AG10803 (cell line): ENCODE data around the gene TMEM18.

Source experiments
- DNase-seq: peaks from one replicate; pipeline ENCODE4 v3.0.0; 2010; ENCODE audit warnings: low read depth
- H3K4me3 ChIP-seq: 2 replicates; pipeline ENCODE4 v1.5.1; 2011; ENCODE audit warnings: mild to moderate bottlenecking, low read length, control low read depth
- TF ChIP-seq, protein P1 (sequence below): conservative IDR thresholded peaks from 2 replicates; pipeline ENCODE4 v1.5.1; 2011; ENCODE audit warnings: mild to moderate bottlenecking, low read length, control low read depth, inconsistent platforms

The TMEM18 gene

DNA sequence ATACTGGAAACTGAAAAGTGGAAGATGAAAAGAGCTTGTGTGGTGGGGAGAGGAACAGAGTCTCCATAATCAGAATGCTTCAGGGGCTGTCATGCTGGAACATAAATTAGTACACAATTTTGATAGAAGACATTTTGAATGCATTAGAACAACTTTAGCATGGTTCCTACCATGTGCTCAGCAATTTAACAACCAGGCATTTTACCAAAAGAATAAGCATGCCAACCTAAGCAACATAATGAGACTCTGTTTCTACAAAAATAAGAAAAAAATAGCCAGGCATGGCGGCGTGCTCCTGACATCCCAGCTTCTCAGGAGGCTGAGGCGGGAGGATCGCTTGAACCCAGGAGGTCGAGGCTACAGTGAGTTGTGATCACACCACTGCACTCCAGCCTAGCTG lies 40.5 kb upstream of the TMEM18 start:
- no peak overlapping the region for H3K4me3 ChIP-seq
- no peak for DNase-seq
- TF ChIP-seq, protein P1, sequence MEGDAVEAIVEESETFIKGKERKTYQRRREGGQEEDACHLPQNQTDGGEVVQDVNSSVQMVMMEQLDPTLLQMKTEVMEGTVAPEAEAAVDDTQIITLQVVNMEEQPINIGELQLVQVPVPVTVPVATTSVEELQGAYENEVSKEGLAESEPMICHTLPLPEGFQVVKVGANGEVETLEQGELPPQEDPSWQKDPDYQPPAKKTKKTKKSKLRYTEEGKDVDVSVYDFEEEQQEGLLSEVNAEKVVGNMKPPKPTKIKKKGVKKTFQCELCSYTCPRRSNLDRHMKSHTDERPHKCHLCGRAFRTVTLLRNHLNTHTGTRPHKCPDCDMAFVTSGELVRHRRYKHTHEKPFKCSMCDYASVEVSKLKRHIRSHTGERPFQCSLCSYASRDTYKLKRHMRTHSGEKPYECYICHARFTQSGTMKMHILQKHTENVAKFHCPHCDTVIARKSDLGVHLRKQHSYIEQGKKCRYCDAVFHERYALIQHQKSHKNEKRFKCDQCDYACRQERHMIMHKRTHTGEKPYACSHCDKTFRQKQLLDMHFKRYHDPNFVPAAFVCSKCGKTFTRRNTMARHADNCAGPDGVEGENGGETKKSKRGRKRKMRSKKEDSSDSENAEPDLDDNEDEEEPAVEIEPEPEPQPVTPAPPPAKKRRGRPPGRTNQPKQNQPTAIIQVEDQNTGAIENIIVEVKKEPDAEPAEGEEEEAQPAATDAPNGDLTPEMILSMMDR, result no peak

DNA sequence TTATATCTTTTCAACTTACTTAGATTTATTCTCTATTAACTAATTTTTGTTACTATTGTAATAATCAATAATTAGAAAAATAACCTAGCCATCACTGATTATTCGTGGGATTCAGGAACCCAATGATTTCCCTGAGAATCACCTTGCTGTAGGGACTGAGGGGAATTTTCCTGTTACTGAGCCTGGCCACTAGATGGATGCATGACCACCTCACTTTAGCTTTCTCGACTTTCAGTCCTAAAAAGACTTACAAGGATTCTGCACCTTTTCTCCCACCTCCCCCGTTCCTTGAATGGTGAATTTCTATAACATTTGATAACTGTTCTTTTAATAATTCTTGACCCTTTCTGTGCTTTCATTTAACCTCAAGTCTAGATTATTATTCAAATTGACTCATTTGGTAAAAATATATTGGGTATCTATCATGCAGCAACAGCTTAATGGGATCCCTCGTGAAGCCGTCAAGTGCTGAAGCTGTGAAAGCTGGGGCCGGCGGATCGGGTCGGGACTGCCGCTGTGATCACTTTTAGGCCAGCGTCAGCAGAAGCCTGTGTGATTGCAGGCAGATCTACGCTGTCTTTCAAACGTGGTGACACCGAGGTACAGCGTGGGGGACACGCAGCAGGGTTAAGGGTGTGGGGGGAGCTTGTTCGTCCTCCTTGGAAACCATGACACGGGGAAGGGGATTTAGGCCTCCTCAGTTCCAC lies 38.8 kb upstream of the TMEM18 start:
- no peak overlapping the region for H3K4me3 ChIP-seq
- DNase-seq, result no peak
- TF ChIP-seq, protein P1, result peak; percentile 55

DNA sequence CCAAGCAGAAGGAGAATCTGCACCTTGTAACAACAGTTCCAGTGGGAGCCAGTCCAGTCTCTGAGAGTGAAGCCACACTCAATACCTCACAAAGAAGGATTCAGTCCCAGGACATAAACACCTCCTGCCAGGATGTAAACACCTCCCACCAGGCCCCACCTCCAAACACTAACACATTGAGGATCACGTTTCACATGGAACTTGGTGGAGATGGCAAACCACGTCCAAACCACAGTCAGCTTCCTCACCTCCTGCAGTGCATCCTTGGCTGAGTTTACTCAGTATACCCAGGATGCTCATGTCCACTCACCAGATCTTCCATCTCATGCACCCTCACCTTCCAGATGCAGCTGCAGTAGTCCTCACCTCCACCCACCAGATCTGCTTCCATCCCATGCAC lies 37.8 kb upstream of the TMEM18 start:
- no peak overlapping the region for H3K4me3 ChIP-seq
- no peak for DNase-seq
- TF ChIP-seq, protein P1, result no peak

DNA sequence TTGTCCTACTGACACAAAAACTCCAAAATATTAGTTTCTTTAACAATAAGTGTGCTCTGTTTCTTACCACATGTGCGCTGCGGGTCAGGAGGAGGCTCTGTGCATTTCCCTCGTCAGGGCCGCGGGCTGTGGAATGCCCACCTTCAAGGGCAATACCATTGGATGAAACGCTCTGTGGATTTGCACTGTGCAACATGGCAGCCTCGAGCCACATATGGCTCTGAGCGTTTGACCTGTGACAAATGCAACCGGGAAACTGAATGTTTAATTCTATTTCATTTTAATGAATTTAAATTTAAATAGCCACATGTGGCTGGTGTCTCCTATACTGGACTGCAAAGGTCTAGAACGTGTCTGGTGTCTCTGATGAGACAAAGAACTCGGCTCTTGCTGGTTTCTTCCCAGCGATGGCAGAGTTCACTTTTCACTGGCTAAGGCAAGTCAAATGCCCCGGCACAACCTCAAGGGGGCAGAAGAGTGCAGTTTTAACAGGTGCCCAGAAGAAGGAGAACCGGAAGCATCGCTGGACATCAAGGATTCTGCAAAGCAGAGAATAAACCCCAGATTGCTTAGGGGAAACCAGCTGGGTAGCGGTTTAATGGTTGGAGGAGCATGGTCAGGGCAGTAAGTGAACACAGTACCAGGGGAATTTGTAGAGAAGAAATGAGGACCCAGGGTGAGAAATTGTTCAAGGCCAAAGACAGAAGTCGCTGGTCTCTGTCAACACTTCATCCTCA lies 37.0 kb upstream of the TMEM18 start:
- DNase-seq, result peak; percentile 48
- no peak overlapping the region for H3K4me3 ChIP-seq
- TF ChIP-seq, protein P1, result peak; percentile 77

DNA sequence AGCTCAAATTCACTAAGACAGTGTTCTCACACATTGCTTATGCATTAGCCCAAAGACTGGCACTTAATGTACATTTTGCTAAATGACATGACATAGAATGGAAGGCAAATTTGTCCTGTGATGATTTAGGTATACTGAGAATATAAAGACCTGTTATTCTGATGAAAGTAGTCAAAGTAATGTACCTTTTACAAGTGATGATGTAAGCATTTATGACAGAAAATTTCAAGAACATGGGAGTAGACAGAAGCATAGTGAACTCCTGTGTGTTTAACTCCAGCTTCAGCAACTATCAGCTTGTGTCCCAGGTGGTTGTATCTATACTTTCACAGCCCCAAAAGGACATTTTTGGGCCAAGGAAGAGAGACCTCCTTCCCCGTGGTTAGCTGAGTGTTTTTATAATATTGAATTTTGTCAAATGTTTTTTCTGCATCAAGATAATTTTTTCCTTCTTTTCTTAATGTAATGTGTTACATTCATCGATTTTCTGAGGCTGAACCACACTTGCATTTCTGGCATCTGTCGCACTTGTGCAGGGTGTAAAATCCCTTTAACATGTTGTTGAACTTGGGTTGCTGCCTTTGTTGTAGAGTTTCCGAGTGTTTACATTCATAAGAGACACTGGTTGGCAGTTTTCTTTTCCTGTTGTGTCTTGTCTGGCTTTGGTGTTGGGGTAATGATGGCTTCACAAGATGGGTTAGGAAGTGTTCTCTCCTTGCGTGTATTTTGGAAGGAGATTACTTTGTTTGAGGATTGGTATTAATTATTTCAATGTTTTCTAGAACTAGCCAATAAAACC lies 33.9 kb upstream of the TMEM18 start:
- no peak overlapping the region for H3K4me3 ChIP-seq
- TF ChIP-seq, protein P1, result no peak
- no peak for DNase-seq

DNA sequence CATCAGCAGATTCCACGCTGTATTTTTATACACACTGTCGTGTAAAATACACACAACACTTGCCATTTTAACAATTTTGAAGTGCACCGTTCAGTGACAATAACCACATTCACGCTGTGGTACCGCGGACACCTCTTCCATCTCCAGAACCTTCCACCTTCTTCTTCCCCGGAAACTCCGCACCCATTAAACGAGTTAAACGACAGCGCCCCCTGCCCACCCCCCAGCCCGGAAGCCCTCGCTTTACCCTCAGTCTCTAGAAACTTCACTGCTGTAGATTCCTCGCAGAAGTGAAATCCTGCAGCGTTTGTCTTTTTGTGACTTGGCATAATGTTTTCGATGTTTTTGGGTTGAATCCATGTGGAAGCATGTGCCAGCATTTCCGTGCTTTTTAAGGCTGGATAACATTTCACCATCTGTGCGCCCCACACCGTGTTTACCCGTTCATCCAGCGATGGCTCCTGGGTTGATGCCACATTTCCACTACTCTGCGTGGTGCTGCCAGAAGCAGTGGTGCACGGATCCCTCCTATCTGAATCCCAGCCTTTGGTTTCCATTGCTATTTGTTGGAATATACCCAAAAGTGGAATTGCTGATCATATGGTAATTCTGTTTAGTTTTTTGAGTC lies 32.0 kb upstream of the TMEM18 start:
- H3K4me3 ChIP-seq, result no peak overlapping the region; the same call in 1 of the 2 replicates
- TF ChIP-seq, protein P1, result no peak
- DNase-seq, result no peak
